Ammon's horn (tissue), 1 donor: ENCODE data around the gene UMPS.

Source experiments
- DNase-seq: peaks from one replicate; pipeline ENCODE4 v3.0.0-alpha.2; 2016; ENCODE audit warnings: low spot score

UMPS gene

DNA sequence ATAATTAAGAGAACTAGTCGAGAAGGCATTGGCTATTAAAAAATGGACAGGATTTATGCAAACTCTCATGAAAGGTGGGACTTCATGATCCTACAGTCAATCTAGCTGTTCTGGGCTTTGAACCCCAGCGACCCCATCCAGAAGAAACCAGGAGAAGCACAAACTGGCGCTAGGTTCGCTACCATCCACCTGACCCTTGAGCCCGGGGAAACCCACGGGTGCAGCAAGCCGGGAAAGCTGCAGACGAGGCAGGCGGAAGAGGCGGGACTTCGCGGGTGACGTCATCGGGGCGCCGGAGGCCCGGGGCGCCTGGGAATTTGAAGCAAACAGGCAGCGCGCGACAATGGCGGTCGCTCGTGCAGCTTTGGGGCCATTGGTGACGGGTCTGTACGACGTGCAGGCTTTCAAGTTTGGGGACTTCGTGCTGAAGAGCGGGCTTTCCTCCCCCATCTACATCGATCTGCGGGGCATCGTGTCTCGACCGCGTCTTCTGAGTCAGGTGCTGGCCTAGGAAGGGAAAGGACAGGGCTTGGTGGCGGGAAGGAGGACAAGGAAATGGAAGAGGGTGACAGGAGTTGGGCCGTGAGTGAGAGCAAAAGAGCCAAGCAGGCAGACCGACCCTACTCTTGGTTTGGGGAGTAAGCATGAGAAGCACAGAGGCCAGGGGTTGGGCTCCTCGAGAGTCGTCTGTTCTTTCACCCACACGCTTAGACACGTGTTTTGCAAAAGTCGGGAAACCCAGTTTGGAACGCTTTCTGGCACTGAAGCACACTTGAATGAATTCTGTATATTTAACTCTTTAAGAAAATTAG, at the start of gene UMPS:
TSS of gene UMPS (plus strand) at position 324 of the 812 bp plus-strand sequence. CDS start at position 344, 20 bp downstream.
- DNase-seq: peak; percentile 90

- no peak for DNase-seq
Measured at GRCh38 chr3:124680521-124680920, 49.7 kb upstream of the UMPS start.

DNA sequence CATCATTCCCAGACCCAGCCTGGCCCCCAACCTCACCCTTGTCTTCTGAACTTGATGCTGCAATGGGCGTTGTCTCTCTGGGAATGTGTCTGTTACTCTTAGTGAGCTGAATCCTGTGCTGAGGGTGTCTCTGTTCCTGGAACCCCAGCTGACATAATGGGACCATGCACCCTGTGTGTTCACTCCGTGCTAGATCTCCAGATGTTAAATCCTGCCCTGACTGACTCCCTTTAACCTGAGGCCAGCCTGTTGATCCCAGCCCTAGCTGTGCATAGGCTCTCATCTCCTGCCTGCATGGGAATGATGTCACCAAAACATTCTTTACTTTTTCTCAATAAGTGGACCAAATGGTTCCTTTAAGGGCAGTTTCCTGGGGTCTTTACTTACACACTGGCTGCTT, 48.0 kb upstream of the UMPS start:
- DNase-seq: no peak

DNA sequence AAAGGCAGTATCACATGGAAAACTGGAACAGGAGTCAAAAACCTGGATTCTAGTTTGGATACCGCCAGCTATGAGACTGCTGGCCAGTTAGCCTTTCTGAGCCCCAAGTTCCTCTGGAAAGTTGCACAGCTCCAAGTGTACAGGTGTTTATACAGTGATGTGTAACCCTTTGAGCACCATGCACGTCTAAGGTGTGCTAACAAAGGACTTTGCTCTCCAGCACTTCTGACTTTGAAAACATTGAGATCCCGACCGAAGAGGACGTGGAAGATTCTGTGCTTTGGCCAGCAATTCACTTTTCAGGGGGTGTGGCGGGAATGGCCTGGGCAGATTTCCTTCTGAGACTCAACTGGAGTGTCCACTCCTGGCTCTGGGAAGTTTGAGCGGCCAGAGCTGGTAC, 45.8 kb upstream of the UMPS start:
- no peak for DNase-seq

DNA sequence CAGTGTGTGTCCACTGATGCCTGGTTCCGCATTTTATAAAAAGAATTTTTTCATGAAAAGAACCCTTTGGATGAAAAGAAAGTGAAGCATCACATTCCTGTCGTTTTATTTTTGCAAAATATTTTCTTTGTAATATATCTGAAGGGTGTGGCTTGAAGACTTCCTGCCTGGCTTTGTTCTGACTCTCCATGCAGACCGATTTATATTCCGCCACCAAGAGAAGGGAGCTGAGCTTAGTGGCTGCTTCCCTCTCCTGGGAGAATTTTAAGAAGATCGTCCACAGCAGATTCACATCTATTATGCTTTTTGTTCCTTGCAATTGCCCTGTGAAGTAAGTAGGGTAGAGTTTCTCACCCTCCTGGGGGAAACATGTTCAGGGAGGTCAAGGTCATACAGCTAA, 45.2 kb upstream of the UMPS start:
- no peak for DNase-seq

DNA sequence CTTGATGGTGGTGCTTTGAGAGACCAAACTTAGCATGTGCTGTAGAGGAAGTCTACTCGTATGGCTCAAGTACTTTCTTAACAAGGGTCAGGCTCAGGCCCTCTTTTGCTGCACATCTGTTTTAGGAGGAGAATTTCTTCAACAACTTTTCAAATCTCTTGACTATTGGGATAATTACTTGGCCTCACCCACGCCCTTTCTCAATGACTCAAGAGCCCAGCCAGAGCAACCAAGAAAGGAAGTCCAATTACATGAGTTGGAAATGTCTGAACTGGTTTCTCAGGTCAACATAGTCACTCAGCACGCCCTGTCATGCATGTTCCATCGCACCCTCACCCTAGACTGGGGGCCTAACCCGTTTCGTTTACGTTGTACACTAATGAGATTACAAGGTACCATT, 44.8 kb upstream of the UMPS start:
- DNase-seq: no peak

- no peak for DNase-seq
Measured at GRCh38 chr3:124686028-124686670, 44.1 kb upstream of the UMPS start.

GRCh38 chr3:124688581-124689454, 41.4 kb upstream of the UMPS start:
- peak; percentile 78 for DNase-seq

DNA sequence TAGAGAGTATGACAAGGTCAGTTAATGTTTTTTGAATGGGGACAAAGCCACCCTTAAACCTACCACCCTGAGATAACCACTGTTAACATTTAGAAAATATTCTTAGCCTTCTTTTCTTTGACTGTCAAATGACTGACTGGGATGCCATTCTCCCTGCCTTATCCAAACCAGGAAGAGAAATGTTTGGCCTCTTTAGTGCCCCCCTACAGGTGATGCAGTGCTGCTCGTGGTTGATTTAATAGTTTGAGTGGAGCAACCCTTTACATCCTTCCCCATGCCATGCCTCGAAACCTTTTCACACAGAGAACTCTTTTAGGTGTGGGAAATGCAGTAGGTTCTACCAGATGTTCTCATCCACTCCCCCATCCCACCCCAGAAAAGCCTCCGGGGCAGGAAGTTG, 38.7 kb upstream of the UMPS start:
- DNase-seq: no peak

DNA sequence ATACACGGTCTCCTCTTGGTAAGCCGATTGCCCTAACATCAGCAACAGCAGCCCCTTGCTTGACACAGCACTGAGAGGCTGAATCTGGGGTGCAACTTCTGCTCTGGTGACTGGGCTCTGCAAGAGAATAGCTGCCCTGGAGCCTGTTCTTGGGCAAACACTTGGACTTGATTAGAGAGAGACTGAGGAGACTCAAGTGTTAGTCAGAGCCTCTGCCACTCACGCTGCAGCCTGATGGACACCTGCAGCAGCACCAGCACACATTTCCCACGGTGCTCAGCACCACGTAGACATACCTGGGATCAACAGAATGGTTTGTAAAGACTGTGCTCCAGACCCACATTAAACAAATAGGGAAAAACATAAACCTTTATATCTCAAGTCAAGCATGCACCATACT, 35.8 kb upstream of the UMPS start:
- DNase-seq: no peak

- DNase-seq: no peak
Measured at GRCh38 chr3:124695369-124695768, 34.9 kb upstream of the UMPS start.

- DNase-seq: no peak
Measured at GRCh38 chr3:124696006-124696405, 34.2 kb upstream of the UMPS start.

DNA sequence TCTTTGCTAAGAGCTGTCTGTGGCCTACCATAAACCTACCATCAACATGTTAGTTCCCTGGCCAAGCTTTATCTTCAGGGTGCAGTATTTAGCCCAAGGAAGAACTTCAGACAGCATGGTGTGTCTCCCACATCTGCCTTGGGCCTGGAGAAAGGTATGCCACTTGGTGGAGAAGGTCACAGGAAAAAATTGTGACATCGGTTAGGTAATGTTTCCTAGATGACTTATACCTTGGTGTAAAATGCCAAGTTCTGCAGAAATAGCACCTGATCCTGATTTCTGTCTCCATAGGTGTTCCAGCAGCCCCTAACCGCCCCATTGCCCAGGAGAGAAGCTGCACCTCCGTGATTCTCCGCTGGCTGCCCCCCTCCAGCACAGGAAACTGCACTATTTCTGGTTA, 33.0 kb upstream of the UMPS start:
- no peak for DNase-seq

- no peak for DNase-seq
Measured at GRCh38 chr3:124698030-124698770, 32.1 kb upstream of the UMPS start.

- DNase-seq: no peak
Measured at GRCh38 chr3:124699051-124699450, 31.2 kb upstream of the UMPS start.

GRCh38 chr3:124699686-124700396, 30.4 kb upstream of the UMPS start:
- DNase-seq: no peak

DNA sequence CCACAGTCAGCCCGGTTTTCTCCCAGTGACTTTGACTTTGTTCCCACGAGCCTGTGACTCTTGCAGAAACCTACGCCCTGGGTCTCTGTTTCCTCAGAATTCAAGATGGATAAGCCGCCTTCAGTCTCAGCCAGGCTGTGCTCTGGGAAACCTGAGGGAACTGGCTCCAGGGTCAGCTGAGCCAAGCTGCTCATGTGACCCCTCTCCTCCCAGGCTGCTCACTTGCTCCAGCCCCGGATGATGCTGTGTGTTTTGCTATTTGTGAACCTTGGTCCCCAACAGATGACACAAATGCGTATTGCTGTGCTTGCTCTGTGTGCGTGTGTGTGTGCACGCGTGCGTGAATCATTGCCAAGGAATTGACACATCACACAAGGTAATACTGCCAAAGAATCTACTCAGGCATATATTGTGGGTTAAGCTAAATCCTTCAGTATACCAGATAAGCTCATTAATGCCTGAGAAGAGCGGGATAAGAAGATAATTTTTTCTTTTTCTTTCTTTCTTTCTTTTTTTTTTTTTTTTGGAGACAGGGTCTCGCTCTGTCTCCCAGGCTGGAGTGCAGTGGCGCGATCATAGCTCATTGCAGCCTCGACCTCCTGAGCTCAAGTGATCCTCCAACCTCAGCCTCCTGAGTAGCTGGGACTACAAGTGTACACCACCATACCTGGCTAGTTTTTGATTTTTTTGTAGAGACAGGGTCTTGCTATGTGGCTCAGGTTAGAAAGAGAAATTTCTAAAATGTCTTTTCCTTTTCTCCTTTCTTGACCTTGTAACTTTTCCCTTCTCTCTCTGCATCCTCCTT, 29.2 kb upstream of the UMPS start:
- DNase-seq: peak; percentile 29

DNA sequence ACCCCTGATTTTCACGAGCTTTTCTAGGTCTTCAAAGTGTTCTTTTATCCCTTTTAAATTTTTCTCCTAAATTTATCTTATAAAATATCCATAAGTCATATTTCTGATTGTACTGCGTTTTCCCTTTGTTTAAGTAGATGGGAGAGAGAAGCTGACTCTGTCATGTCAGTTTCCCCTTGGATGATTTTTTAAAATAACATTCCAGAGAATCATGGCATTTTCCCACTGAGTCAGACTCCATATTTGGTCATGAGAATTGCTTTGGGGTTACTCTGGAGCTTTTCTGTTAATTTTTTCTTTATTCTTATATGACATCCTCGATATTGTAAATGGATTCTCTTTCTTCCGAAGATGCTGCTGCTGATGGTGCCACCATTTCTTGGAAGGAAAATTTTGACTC, 28.6 kb upstream of the UMPS start:
- DNase-seq: no peak

GRCh38 chr3:124702950-124703349, 27.3 kb upstream of the UMPS start:
- DNase-seq: no peak

DNA sequence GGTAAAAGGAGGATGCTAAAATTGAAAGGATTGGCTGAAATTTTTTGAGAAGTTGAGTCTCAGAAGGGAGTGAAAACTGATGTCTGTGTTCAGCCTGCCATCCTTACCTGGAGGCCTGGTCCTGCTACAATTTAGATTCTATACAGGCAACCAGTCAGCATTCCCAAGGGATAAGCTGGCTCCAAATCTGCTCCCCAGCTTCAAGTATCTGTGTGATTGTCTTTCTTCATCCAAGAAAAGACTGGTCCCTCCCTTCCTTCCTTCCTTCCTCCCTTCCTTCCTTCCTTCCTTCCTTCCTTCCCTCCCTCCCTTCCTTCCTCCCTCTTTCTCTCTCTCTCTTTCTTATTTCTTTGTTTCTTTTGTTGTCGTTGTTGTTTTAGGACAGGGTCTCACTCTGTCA, 24.7 kb upstream of the UMPS start:
- DNase-seq: no peak
